Adipocyte (in vitro differentiated cells): ENCODE measurements around the gene PLA2G15.
A peak's percentile ranks its signal among the peaks of the same experiment; 100 is the strongest.

Experiments
- DNase-seq: peaks from one replicate; pipeline ENCODE4 v3.0.0-alpha.2; 2015; ENCODE audit warnings: low read depth
- H3K27me3 ChIP-seq: replicated peaks from 2 replicates; pipeline ENCODE4 v1.7.0; 2013; ENCODE audit warnings: mild to moderate bottlenecking, low read length, moderate library complexity; ENCODE audit not compliant: control insufficient read depth, insufficient read depth
- H3K36me3 ChIP-seq: 2 replicates; pipeline ENCODE4 v1.7.0; 2013; ENCODE audit warnings: low read length, mild to moderate bottlenecking, moderate library complexity; ENCODE audit not compliant: control insufficient read depth, insufficient read depth, severe bottlenecking
- H3K4me1 ChIP-seq: 2 replicates; pipeline ENCODE4 v1.7.0; 2013; ENCODE audit warnings: mild to moderate bottlenecking, low read length, moderate library complexity; ENCODE audit not compliant: control insufficient read depth, insufficient read depth
- H3K4me3 ChIP-seq: 2 replicates; pipeline ENCODE4 v1.7.0; 2013; ENCODE audit warnings: mild to moderate bottlenecking, low read length, moderate library complexity
- H3K9ac ChIP-seq: 2 replicates; pipeline ENCODE4 v1.7.0; 2013; ENCODE audit warnings: mild to moderate bottlenecking, low read length, moderate library complexity
- H3K9me3 ChIP-seq: 2 replicates; pipeline ENCODE4 v1.7.0; 2013; ENCODE audit warnings: mild to moderate bottlenecking, low read length, moderate library complexity; ENCODE audit not compliant: control insufficient read depth

PLA2G15 gene

DNA sequence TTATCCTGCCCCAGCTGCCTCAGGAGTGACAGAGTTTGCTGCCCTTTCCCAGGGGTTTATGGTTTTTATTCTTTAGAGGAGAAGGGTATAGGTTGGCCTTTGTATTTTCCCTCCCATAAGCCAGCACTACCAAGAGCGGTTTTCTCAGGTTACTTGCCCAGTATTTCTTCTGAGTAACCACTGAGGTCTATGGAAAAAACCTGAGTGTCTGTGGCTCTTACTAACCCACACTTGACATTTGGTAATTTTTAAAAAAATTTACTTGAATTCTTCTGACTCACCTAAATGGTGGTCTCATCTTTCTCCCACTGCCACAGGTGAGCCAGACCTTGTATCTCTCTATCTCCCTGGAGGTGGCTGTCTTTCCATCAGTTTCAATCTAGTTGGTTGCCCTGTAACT, 25.2 kb downstream of the PLA2G15 start:
- Histone ChIP-seq H3K36me3 (peaks cover 70% of the 10 kb centered on the region), H3K9me3 (no peaks in the 10 kb centered on the region), H3K4me1 (peaks cover 70% of the 10 kb centered on the region), H3K27me3 (no peaks in the 10 kb centered on the region), H3K4me3 (no peak overlapping the region), H3K9ac (no peak overlapping the region)
- no peak for DNase-seq

DNA sequence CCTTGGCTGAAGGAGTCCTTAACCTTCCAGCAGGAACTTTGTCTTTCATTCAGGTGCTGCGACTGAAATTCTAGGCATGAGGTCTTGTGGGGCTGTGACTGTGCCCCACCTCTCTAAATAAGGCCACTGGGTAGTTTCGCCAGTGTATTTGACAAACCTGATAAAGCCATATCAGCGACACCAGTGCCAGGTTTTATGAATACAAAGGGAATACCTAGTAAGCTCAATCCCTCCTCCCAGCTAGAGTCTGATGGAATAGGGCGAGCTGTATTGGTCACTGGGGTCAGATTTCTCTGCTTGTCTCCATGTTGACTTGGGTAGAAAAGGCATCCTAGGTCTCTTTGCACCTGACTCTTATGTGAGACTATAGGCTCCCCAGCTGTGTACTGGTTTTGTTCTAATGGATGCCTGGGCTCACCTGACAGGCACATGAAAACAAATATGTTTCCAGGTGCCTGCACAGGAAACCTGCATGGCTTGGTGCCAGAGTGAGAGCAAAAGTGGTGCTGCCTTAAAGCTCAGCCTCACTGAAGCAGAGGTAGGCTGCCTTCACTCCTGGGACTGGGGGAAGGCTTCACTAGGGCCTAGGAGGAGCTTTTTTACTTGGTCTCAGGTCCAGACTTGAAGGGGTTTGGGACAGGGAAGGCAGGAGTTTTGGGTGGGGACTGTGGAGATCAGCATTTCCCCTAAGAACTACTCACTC, 27.5 kb downstream of the PLA2G15 start:
- DNase-seq = no peak
- Histone ChIP-seq H3K9me3 (no peaks in the 10 kb centered on the region), H3K9ac (peak overlapping the region; percentile 9), H3K36me3 (peaks cover 73% of the 10 kb centered on the region), H3K4me3 (no peak overlapping the region), H3K4me1 (peaks cover 80% of the 10 kb centered on the region), H3K27me3 (no peaks in the 10 kb centered on the region)

- peaks cover 72% of the 10 kb centered on the region for H3K4me1 ChIP-seq
- H3K36me3 ChIP-seq = peaks cover 68% of the 10 kb centered on the region
Measured at GRCh38 chr16:68273459-68273858, 28.3 kb downstream of the PLA2G15 start.

GRCh38 chr16:68273896-68274295, 28.7 kb downstream of the PLA2G15 start:
- Histone ChIP-seq H3K9ac (no peak overlapping the region), H3K4me3 (no peak overlapping the region), H3K27me3 (no peaks in the 10 kb centered on the region), H3K36me3 (peaks cover 66% of the 10 kb centered on the region), H3K9me3 (no peaks in the 10 kb centered on the region), H3K4me1 (peaks cover 70% of the 10 kb centered on the region)
- DNase-seq = no peak

More at GRCh38 chr16:68273459-68273858, 28.3 kb downstream of the PLA2G15 start:
- DNase-seq = no peak
- H3K9me3 ChIP-seq = no peaks in the 10 kb centered on the region
- H3K4me3 ChIP-seq = no peak overlapping the region
- H3K9ac ChIP-seq = no peak overlapping the region
- H3K27me3 ChIP-seq = no peaks in the 10 kb centered on the region

GRCh38 chr16:68274441-68274840, 29.3 kb downstream of the PLA2G15 start:
- Histone ChIP-seq H3K36me3 (peaks cover 66% of the 10 kb centered on the region), H3K9ac (no peak overlapping the region)
- DNase-seq = no peak

GRCh38 chr16:68275611-68276191, 30.5 kb downstream of the PLA2G15 start:
- Histone ChIP-seq H3K36me3 (peaks cover 67% of the 10 kb centered on the region), H3K9ac (peak overlapping the region; percentile 87), H3K9me3 (no peaks in the 10 kb centered on the region), H3K27me3 (no peaks in the 10 kb centered on the region), H3K4me3 (peak overlapping the region; percentile 50), H3K4me1 (peaks cover 73% of the 10 kb centered on the region)
- DNase-seq = no peak

More at GRCh38 chr16:68274441-68274840, 29.3 kb downstream of the PLA2G15 start:
- H3K27me3 ChIP-seq = no peaks in the 10 kb centered on the region
- H3K4me3 ChIP-seq = no peak overlapping the region
- no peaks in the 10 kb centered on the region for H3K9me3 ChIP-seq
- peaks cover 68% of the 10 kb centered on the region for H3K4me1 ChIP-seq

DNA sequence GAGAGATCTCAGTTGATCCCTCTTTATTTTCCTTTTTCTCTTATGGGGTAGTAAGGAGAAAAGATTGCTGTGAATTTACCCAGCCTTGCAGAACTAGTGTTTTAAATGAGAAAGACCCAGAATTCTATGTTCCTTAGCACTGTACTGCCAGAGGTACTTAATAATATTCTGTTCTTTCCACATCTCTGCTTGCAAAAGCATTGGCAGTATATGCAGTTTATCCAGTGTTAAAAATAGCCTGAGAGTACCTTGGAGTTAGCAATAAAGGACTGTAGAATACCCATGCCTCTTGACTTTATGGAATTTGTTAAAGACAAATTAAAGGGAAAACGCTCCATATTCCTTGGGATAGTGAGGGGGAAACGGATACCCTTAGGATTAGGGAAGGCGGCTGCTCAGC, 31.1 kb downstream of the PLA2G15 start:
- Histone ChIP-seq H3K4me1 (peaks cover 73% of the 10 kb centered on the region), H3K4me3 (peak overlapping the region; percentile 50), H3K9me3 (no peaks in the 10 kb centered on the region), H3K9ac (peak overlapping the region; percentile 87), H3K36me3 (peaks cover 64% of the 10 kb centered on the region), H3K27me3 (no peaks in the 10 kb centered on the region)
- DNase-seq = no peak

DNA sequence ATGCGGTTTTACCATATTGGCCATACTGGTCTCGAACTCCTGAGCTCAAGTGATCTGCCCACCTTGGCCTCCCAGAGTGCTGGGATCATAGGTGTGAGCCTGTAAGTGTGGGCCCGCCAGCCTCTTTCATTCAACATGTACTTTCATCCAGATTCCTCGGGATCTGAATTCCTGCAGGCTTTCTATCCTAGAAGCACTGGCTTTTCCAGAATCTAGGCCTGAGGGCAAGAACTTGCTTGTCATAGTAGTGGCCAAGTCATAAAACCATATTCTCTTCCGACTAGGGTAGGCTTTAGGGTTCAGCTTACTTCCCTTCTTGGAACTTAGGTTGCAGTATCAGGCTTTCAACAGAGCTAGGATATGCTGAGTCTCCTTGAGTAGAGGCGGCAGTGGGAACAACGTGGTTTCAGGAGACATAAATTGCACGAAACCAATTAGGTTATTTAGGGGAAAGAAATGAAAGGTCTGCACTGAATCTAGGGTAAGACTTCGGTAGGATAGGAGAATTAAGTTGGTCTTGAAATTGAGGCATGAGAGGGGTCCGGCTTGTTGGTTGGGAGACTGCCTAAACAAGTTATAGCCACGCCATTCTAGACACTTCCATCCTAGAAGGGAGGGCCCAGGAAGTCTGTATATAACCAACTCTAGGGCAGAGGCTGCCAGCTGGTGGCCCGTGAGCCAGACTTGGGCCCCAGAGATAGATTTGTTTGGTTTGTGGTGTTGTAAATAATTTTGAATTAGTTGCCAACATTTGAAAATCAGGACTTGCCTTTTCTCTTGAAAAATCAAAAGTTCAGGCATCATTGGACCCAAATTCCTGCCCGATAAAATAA, 34.8 kb downstream of the PLA2G15 start:
- Histone ChIP-seq H3K4me1 (peaks cover 75% of the 10 kb centered on the region), H3K9me3 (no peaks in the 10 kb centered on the region), H3K36me3 (peaks cover 52% of the 10 kb centered on the region), H3K9ac (peak overlapping the region; percentile 86), H3K4me3 (no peak overlapping the region), H3K27me3 (no peaks in the 10 kb centered on the region)
- DNase-seq = no peak

GRCh38 chr16:68281368-68282063, 36.3 kb downstream of the PLA2G15 start:
- no peak for DNase-seq
- Histone ChIP-seq H3K9ac (peak overlapping the region; percentile 86), H3K9me3 (no peaks in the 10 kb centered on the region), H3K4me1 (peaks cover 76% of the 10 kb centered on the region), H3K4me3 (no peak overlapping the region), H3K27me3 (no peaks in the 10 kb centered on the region), H3K36me3 (peaks cover 56% of the 10 kb centered on the region)

DNA sequence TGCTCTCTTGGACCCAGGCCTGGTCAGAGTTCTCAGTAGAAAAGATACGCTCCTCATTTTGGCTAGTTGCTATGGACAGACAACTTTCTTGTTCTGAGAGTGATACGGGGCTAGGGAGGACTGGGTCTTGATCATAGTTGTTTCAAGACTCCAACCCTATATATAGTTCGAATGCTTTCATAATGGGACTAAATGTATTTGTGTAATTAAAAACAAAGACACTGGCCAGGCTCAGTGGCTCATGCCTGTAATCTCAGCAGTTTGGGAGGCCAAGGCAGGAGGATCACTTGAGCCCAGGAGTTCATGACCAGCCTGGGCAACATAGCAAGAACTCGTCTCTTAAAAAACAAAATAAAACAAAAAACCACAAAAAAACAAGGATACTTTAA, 36.9 kb downstream of the PLA2G15 start:
- no peak overlapping the region for H3K4me3 ChIP-seq
- no peak for DNase-seq
- H3K36me3 ChIP-seq = peaks cover 61% of the 10 kb centered on the region
- H3K27me3 ChIP-seq = no peaks in the 10 kb centered on the region
- H3K9me3 ChIP-seq = no peaks in the 10 kb centered on the region
- H3K9ac ChIP-seq = peak overlapping the region; percentile 86
- H3K4me1 ChIP-seq = peaks cover 75% of the 10 kb centered on the region

DNA sequence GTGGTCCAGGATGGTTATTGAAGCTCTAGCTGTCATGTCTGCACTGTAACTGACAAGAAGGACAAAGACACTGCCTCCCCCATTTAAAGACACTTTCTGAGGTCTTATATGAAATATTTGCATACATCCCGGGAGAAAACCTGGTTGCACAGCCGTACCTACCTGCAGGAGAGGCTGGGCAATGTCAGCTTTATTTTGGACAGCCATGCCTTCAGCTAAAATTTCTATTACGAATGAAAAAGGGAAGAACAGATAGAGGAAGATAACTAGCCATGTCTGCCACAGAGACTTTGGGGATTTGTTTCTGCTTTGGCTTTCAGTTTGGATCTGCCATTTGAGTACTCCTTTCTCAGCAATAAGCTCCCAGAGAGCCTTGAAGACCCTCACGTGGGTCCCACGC, 38.2 kb downstream of the PLA2G15 start:
- peaks cover 88% of the 10 kb centered on the region for H3K4me1 ChIP-seq
- H3K36me3 ChIP-seq = peaks cover 64% of the 10 kb centered on the region
- H3K27me3 ChIP-seq = no peaks in the 10 kb centered on the region
- no peaks in the 10 kb centered on the region for H3K9me3 ChIP-seq
- no peak for DNase-seq
- H3K4me3 ChIP-seq = no peak overlapping the region
- H3K9ac ChIP-seq = peak overlapping the region; percentile 86
